Measurements from ENCODE around the gene SYT3. TPM values are rescaled to one million over a fixed set of nuclear protein-coding genes. Genes with fewer than 3 reads are reported as not detected.

SYT3 gene
- total and polyA plus RNA-seq, 2 of the 8 experiments (the other 6 are each of a cell fraction or from before 2014, with no cell fraction given), result 6.7 to 17.3 TPM

DNA sequence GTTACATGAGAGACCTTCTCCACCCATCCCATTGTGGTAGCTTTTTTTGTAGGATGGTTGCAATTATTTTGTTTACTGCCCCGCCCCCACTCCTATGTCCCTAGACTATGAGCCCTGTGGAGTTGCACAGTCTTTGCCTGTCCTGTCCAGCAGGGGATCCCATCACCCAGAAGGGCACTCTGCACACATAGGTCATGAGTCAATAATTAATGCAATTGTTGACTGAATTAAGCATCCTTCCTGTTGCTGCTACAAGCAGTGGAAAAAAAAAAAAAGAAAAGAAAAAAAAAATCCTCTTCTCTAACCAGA is 23.8 kb upstream of the SYT3 start:
- no peak overlapping the region for H3K14ac ChIP-seq (ENCODE audit: insufficient read length)
- H3K36me3 ChIP-seq (ENCODE audit: control insufficient read depth in 2 of 4, insufficient read depth in 4 of 4, low read length in 3 of 4), result no peaks in the 10 kb centered on the region; a peak in 1 of 8 replicates
- 100% methylated on average over 1 of the region's 1 CpG; no CpG with 5 or more reads in 1 of the 2 experiments for WGBS, 2 experiments (ENCODE audit: extremely low coverage in 1 of 2, insufficient coverage in 1 of 2, insufficient read length in 1 of 2, insufficient replicate concordance in 2 of 2, low coverage in 1 of 2, low lambda C conversion rate in 2 of 2, missing lambda C conversion rate in 1 of 2)
- DNase-seq (ENCODE audit: low read depth in 1 of 2, low spot score in 2 of 2), result no peak
- H3K27ac ChIP-seq (ENCODE audit: low read depth, low read length), result no peak overlapping the region
- H3K27me3 ChIP-seq (replicated peaks in 1 of 4; ENCODE audit: control insufficient read depth in 3 of 4, extremely low read depth in 1 of 4, insufficient read depth in 3 of 4, low read length in 3 of 4), result peaks cover 19 to 25% (median 22%) of the 10 kb centered on the region in 4 experiments
- peaks cover 0 to 13% (median 8%) of the 10 kb centered on the region in 4 experiments; a peak in 5 of 7 replicates for H3K4me1 ChIP-seq (replicated peaks in 1 of 4; ENCODE audit: control insufficient read depth in 3 of 4, insufficient read depth in 4 of 4, low read length in 3 of 4)
- H3K4me3 ChIP-seq (ENCODE audit: extremely low read depth in 1 of 4, insufficient read depth in 2 of 4, low read depth in 3 of 4, low read length in 4 of 4), result no peak overlapping the region
- no peak for FAIRE-seq
- H3K56ac ChIP-seq (replicated peaks; ENCODE audit: insufficient read length, low read depth, low read length), result no peak overlapping the region
- H2BK5ac ChIP-seq (ENCODE audit: low read depth, low read length), result no peak overlapping the region
- ChIA-PET POLR2A (ENCODE audit: partially characterized antibody) (interaction anchor here (0.6 kb wide), 1 partner anchor 75 kb away, joined by 3 read pairs; no protein-coding TSS in a partner anchor), CTCF (ENCODE audit: partially characterized antibody) (interaction anchor here (0.7 to 2.6 kb wide), 2 partner anchors 20 to 126 kb away, joined by 3 to 14 read pairs; no protein-coding TSS in a partner anchor)
- no peaks in the 10 kb centered on the region for H3K79me1 ChIP-seq (ENCODE audit: low read depth, low read length)
- no peak overlapping the region for H2BK12ac ChIP-seq (ENCODE audit: low read depth, low read length)
- H3K9me3 ChIP-seq (ENCODE audit: insufficient read depth in 2 of 2, low read depth in 1 of 2, low read length in 1 of 2), result 0 out of 4 replicates have a peak, but pooled peaks cover 0 to 5% of the 10 kb centered on the region in 2 experiments
- H3K79me2 ChIP-seq (ENCODE audit: control insufficient read depth in 1 of 2, insufficient read depth in 2 of 2, low read length in 2 of 2), result no peaks in the 10 kb centered on the region
- H2BK15ac ChIP-seq (ENCODE audit: low read length), result no peak overlapping the region
- TF ChIP-seq, protein P1, sequence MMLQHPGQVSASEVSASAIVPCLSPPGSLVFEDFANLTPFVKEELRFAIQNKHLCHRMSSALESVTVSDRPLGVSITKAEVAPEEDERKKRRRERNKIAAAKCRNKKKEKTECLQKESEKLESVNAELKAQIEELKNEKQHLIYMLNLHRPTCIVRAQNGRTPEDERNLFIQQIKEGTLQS (IDR thresholded peaks at IDR 0.05; ENCODE audit: insufficient read depth, low read depth, low read length), result no peak
- TF ChIP-seq, protein P2, sequence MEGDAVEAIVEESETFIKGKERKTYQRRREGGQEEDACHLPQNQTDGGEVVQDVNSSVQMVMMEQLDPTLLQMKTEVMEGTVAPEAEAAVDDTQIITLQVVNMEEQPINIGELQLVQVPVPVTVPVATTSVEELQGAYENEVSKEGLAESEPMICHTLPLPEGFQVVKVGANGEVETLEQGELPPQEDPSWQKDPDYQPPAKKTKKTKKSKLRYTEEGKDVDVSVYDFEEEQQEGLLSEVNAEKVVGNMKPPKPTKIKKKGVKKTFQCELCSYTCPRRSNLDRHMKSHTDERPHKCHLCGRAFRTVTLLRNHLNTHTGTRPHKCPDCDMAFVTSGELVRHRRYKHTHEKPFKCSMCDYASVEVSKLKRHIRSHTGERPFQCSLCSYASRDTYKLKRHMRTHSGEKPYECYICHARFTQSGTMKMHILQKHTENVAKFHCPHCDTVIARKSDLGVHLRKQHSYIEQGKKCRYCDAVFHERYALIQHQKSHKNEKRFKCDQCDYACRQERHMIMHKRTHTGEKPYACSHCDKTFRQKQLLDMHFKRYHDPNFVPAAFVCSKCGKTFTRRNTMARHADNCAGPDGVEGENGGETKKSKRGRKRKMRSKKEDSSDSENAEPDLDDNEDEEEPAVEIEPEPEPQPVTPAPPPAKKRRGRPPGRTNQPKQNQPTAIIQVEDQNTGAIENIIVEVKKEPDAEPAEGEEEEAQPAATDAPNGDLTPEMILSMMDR (IDR thresholded peaks at IDR 0.05; ENCODE audit: control extremely low read depth in 1 of 3, insufficient read depth in 1 of 3, low read depth in 1 of 3, low read length in 3 of 3), result peak in 1 of 3 experiments; percentile 19; a peak in 1 of 4 replicates
- H3K9ac ChIP-seq (replicated peaks in 1 of 4; ENCODE audit: extremely low read depth in 1 of 4, low read depth in 3 of 4, low read length in 3 of 4), result no peak overlapping the region
- no peak overlapping the region for H3K4ac ChIP-seq (replicated peaks; ENCODE audit: insufficient read length, low read depth, low read length)
- no peak overlapping the region for H3K18ac ChIP-seq (ENCODE audit: extremely low read depth, low read length)
- H3K23ac ChIP-seq (ENCODE audit: insufficient read length), result no peak overlapping the region
- H2AFZ ChIP-seq (ENCODE audit: low read length), result no peak overlapping the region
- H2AK5ac ChIP-seq (ENCODE audit: low read depth, low read length), result no peak overlapping the region
- no peak overlapping the region for H4K91ac ChIP-seq (replicated peaks; ENCODE audit: insufficient read length, low read length)
- H2BK120ac ChIP-seq (replicated peaks; ENCODE audit: low read depth, low read length), result no peak overlapping the region
- H4K5ac ChIP-seq (ENCODE audit: insufficient read length, low read depth, low read length), result no peak overlapping the region
- H4K8ac ChIP-seq (ENCODE audit: extremely low read depth, insufficient read depth, low read length), result no peak overlapping the region
- no peak overlapping the region for H2BK20ac ChIP-seq (ENCODE audit: low read length)
- no peak overlapping the region for H3K4me2 ChIP-seq (ENCODE audit: insufficient read depth in 1 of 2, low read depth in 2 of 2, low read length in 2 of 2)
- H4K20me1 ChIP-seq (replicated peaks in 1 of 2; ENCODE audit: control insufficient read depth in 1 of 2, insufficient read depth in 2 of 2, low read length in 2 of 2), result peaks cover 0 to 9% of the 10 kb centered on the region in 2 experiments
- H3K23me2 ChIP-seq (ENCODE audit: low read depth, low read length), result peaks cover 11% of the 10 kb centered on the region

Measured in H1 (cell line).